MM.1S (cell line): ENCODE data around the gene SMIM1.

Source experiments
- CTCF ChIP-seq: fragments of 300-600 bp; sonication (generic); IDR thresholded peaks from 2 replicates; pipeline ENCODE4 v1.5.1; 2016; ENCODE audit warnings: antibody characterized with exemption, low read length, mixed read lengths
- EZH2 ChIP-seq: fragments of 300-600 bp; sonication (generic); optimal IDR thresholded peaks from 2 replicates; pipeline ENCODE3; 2017; ENCODE audit warnings: low read depth, mild to moderate bottlenecking, antibody characterized with exemption, low read length, mixed read lengths
- EZH2phosphoT487 ChIP-seq: fragments of 300-600 bp; sonication (generic); IDR thresholded peaks from 2 replicates; pipeline ENCODE4 v1.6.1; 2018; ENCODE audit warnings: antibody characterized with exemption, low read length

- no peak for TF ChIP-seq CTCF
- TF ChIP-seq EZH2, result no peak
- TF ChIP-seq EZH2phosphoT487, result no peak
Measured at GRCh38 chr1:3790952-3791351, 18.4 kb downstream of the SMIM1 start.
